Mucosa of rectum (tissue), 2 donors: ENCODE measurements around the gene ECM1.

Experiments used
- H3K27ac ChIP-seq, 2 donors: one replicate each; pipeline ENCODE4 v1.7.0; 2013; ENCODE audit warnings: inconsistent platforms in 2 of 2, low read depth in 2 of 2, low read length in 2 of 2
- H3K27me3 ChIP-seq, 2 donors: one replicate each; pipeline ENCODE4 v1.7.0; 2013; ENCODE audit warnings: low read length in 2 of 2; ENCODE audit not compliant: control insufficient read depth in 2 of 2, insufficient read depth in 2 of 2
- H3K36me3 ChIP-seq, 2 donors: one replicate each; pipeline ENCODE4 v1.7.0; 2013; ENCODE audit warnings: low read length in 2 of 2; ENCODE audit not compliant: control insufficient read depth in 2 of 2, insufficient read depth in 2 of 2
- H3K4me1 ChIP-seq, 2 donors: one replicate each; pipeline ENCODE4 v1.7.0; 2013; ENCODE audit warnings: low read length in 2 of 2, mild to moderate bottlenecking in 1 of 2; ENCODE audit not compliant: control insufficient read depth in 2 of 2, insufficient read depth in 2 of 2
- H3K4me3 ChIP-seq, 2 donors: one replicate each; pipeline ENCODE4 v1.7.0; 2013; ENCODE audit warnings: low read length in 2 of 2
- H3K9ac ChIP-seq, 2 donors: one replicate each; pipeline ENCODE4 v1.7.0; 2013; ENCODE audit warnings: low read length in 2 of 2, low read depth in 1 of 2, mild to moderate bottlenecking in 1 of 2
- H3K9me3 ChIP-seq, 2 donors: one replicate each; pipeline ENCODE4 v1.7.0; 2013; ENCODE audit warnings: low read length in 2 of 2; ENCODE audit not compliant: control insufficient read depth in 2 of 2
- donor health status: healthy.
- donor health status: Normal muscosa, but diverticular disease.

ECM1 gene

GRCh38 chr1:150550222-150551050 is 42.5 kb downstream of the ECM1 start:
- Histone ChIP-seq H3K27ac (peak overlapping the region; percentile 65 to 66), H3K4me3 (peak overlapping the region; percentile 54 to 59), H3K36me3 (peaks cover under 1 to 1% of the 10 kb centered on the region in 2 donors), H3K27me3 (peaks cover 0 to 8% of the 10 kb centered on the region in 2 donors), H3K9ac (peak overlapping the region; percentile 42 to 52), H3K4me1 (peaks cover 3 to 15% of the 10 kb centered on the region in 2 donors), H3K9me3 (no peaks in the 10 kb centered on the region)

DNA sequence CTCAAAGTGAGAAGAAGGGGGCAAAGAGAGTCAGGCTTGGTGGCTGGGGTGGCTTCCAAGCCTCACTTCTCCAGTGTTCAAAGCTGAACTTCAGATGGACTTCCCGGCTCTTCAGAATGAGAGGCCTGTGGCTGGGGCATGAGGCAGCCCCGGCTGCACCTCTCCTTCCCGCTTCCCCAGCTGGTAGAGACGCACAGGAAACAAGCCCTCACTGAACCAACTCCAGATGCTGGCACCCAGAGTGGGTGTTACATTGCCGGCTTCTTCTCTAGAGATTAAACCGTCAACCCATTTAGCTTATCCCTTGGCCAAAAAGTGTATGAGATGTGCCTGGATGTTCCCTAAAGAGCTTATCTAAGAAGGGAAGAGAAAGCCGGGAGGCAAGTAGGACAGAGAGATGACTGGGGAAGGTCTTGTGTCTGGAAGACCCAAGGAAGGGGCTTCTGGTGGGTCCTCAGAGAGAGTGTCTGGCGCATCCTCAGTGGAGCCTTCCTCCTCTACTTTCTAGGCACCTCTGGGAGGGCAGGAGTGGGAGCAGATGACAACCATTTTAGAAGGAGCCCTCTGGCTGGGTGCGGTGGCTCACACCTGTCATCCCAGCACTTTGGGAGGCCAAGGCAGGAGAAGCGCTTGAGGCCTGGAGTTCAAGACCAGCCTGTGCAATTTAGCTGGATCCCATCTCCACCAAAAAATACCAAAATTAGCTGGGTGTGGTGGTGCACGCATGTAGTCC is 43.3 kb downstream of the ECM1 start:
- Histone ChIP-seq H3K9ac (no peak overlapping the region), H3K4me3 (no peak overlapping the region), H3K27ac (peak overlapping the region; percentile 56 to 65)

GRCh38 chr1:150551784-150552127 is 43.8 kb downstream of the ECM1 start:
- no peaks in the 10 kb centered on the region for H3K9me3 ChIP-seq
- H3K27me3 ChIP-seq: peaks cover 0 to 8% of the 10 kb centered on the region in 2 donors
- H3K9ac ChIP-seq: peak overlapping the region in 1 of 2 donors; percentile 14
- peaks cover 3 to 5% of the 10 kb centered on the region in 2 donors for H3K36me3 ChIP-seq
- H3K27ac ChIP-seq: peak overlapping the region; percentile 40 to 65
- H3K4me1 ChIP-seq: peaks cover 3 to 15% of the 10 kb centered on the region in 2 donors
- no peak overlapping the region for H3K4me3 ChIP-seq

More for the DNA sequence above, 43.3 kb downstream of the ECM1 start:
- Histone ChIP-seq H3K27me3 (peaks cover 0 to 8% of the 10 kb centered on the region in 2 donors), H3K36me3 (peaks cover 3 to 5% of the 10 kb centered on the region in 2 donors), H3K9me3 (no peaks in the 10 kb centered on the region), H3K4me1 (peaks cover 3 to 15% of the 10 kb centered on the region in 2 donors)

GRCh38 chr1:150552128-150552910 is 44.4 kb downstream of the ECM1 start:
- Histone ChIP-seq H3K36me3 (peaks cover 3 to 5% of the 10 kb centered on the region in 2 donors), H3K4me3 (no peak overlapping the region), H3K9me3 (no peaks in the 10 kb centered on the region), H3K27ac (peak overlapping the region; percentile 40 to 65), H3K4me1 (peaks cover 3 to 15% of the 10 kb centered on the region in 2 donors), H3K27me3 (peaks cover 0 to 8% of the 10 kb centered on the region in 2 donors), H3K9ac (peak overlapping the region; percentile 9 to 14)

DNA sequence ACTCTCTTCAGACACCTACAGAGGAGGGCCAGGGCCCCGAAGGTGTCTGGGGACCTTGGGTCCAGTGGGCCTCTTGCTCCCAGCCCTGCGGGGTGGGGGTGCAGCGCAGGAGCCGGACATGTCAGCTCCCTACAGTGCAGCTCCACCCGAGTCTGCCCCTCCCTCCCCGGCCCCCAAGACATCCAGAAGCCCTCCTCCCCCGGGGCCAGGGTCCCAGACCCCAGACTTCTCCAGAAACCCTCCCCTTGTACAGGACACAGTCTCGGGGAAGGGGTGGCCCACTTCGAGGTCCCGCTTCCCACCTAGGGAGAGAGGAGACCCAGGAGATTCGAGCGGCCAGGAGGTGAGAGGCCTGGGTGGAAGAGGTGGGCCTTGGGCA is 45.0 kb downstream of the ECM1 start:
- Histone ChIP-seq H3K36me3 (peaks cover 3 to 5% of the 10 kb centered on the region in 2 donors), H3K9me3 (no peaks in the 10 kb centered on the region), H3K27ac (peak overlapping the region in 1 of 2 donors; percentile 48), H3K4me3 (no peak overlapping the region), H3K4me1 (peaks cover 3 to 15% of the 10 kb centered on the region in 2 donors), H3K9ac (peak overlapping the region in 1 of 2 donors; percentile 9), H3K27me3 (peaks cover 0 to 8% of the 10 kb centered on the region in 2 donors)

GRCh38 chr1:150553392-150554085 is 45.6 kb downstream of the ECM1 start:
- H3K4me1 ChIP-seq: peaks cover 3 to 15% of the 10 kb centered on the region in 2 donors

DNA sequence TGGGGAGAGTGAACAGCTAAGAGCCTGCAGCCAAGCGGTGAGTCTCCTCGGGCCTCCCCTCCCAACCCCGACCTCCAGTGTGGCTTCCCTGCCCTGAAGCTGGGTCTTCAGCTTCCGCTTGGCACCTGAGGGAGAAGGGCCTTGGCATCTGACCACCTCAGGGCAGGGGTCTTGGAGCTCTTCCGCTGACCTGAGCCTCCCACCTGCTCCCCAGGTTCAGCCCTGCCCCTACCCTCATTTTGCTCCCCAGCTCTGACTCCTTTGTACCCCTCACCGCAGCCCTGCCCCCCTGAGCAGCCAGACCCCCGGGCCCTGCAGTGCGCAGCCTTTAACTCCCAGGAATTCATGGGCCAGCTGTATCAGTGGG is 46.2 kb downstream of the ECM1 start:
- H3K4me1 ChIP-seq: peaks cover 3 to 15% of the 10 kb centered on the region in 2 donors
- H3K4me3 ChIP-seq: no peak overlapping the region
- H3K9me3 ChIP-seq: no peaks in the 10 kb centered on the region
- peaks cover 0 to 8% of the 10 kb centered on the region in 2 donors for H3K27me3 ChIP-seq
- no peak overlapping the region for H3K27ac ChIP-seq
- no peak overlapping the region for H3K9ac ChIP-seq
- peaks cover 3 to 5% of the 10 kb centered on the region in 2 donors for H3K36me3 ChIP-seq

More at GRCh38 chr1:150553392-150554085, 45.6 kb downstream of the ECM1 start:
- H3K27ac ChIP-seq: no peak overlapping the region
- peaks cover 0 to 8% of the 10 kb centered on the region in 2 donors for H3K27me3 ChIP-seq
- peaks cover 3 to 5% of the 10 kb centered on the region in 2 donors for H3K36me3 ChIP-seq
- H3K9me3 ChIP-seq: no peaks in the 10 kb centered on the region
- no peak overlapping the region for H3K9ac ChIP-seq
- no peak overlapping the region for H3K4me3 ChIP-seq

GRCh38 chr1:150555198-150555970 is 47.5 kb downstream of the ECM1 start:
- Histone ChIP-seq H3K4me3 (no peak overlapping the region), H3K36me3 (peaks cover 3 to 5% of the 10 kb centered on the region in 2 donors), H3K4me1 (peaks cover 11 to 17% of the 10 kb centered on the region in 2 donors), H3K9me3 (no peaks in the 10 kb centered on the region), H3K27ac (no peak overlapping the region), H3K27me3 (no peaks in the 10 kb centered on the region), H3K9ac (no peak overlapping the region)
